Endodermal cell (in vitro differentiated cells): ENCODE data around the gene FOXQ1. TPM values are rescaled to one million over a fixed set of nuclear protein-coding genes. Genes with fewer than 3 reads are reported as not detected.
"Not testable (repeated sequence)": the region's sequence is repeated elsewhere in the genome, so short reads cannot be mapped to it uniquely, and the experiment has no call there.

Experiments
- DNase-seq: peaks from one replicate; pipeline ENCODE4 v3.0.0-alpha.2; 2017
- H3K27ac ChIP-seq: 2 replicates; pipeline ENCODE4 v1.5.1; 2013; ENCODE audit warnings: mild to moderate bottlenecking, low read depth, low read length, moderate library complexity
- H3K27me3 ChIP-seq: 2 replicates; pipeline ENCODE4 v1.6.1; 2013; ENCODE audit warnings: mild to moderate bottlenecking, low read length, moderate library complexity; ENCODE audit not compliant: insufficient read depth, control insufficient read depth, poor library complexity, severe bottlenecking
- H3K36me3 ChIP-seq: 2 replicates; pipeline ENCODE4 v1.7.0; 2013; ENCODE audit warnings: mild to moderate bottlenecking, low read length, moderate library complexity; ENCODE audit not compliant: control insufficient read depth, insufficient read depth
- H3K4me1 ChIP-seq: one replicate; pipeline ENCODE4 v1.7.0; 2013; ENCODE audit warnings: low read length; ENCODE audit not compliant: control insufficient read depth, insufficient read depth
- H3K4me3 ChIP-seq: 2 replicates; pipeline ENCODE4 v1.5.1; 2013; ENCODE audit warnings: mild to moderate bottlenecking, low read length, moderate library complexity
- H3K9ac ChIP-seq: 2 replicates; pipeline ENCODE4 v1.6.1; 2013; ENCODE audit warnings: mild to moderate bottlenecking, low read length, moderate library complexity; ENCODE audit not compliant: poor library complexity, severe bottlenecking; ENCODE audit errors: extremely low read depth
- H3K9me3 ChIP-seq: 2 replicates; pipeline ENCODE4 v1.6.1; 2013; ENCODE audit warnings: mild to moderate bottlenecking, low read length, moderate library complexity; ENCODE audit not compliant: control insufficient read depth
- H3K27ac Mint-ChIP-seq: 2 replicates; pipeline ENCODE4 v1.8.0; 2020; ENCODE audit warnings: mixed read lengths
- H3K27me3 Mint-ChIP-seq: 2 replicates; pipeline ENCODE4 v1.8.0; 2021; ENCODE audit warnings: mild to moderate bottlenecking, mixed read lengths; ENCODE audit not compliant: insufficient read depth
- H3K36me3 Mint-ChIP-seq: 2 replicates; pipeline ENCODE4 v1.8.0; 2020; ENCODE audit warnings: low read depth, mixed read lengths
- H3K4me1 Mint-ChIP-seq: 2 replicates; pipeline ENCODE4 v1.8.0; 2020; ENCODE audit warnings: mixed read lengths
- H3K4me3 Mint-ChIP-seq: 2 replicates; pipeline ENCODE4 v1.8.0; 2020; ENCODE audit warnings: mild to moderate bottlenecking, moderate library complexity, mixed read lengths
- H3K9me3 Mint-ChIP-seq: 2 replicates; pipeline ENCODE4 v1.8.0; 2020; ENCODE audit warnings: mild to moderate bottlenecking, mixed read lengths
- WGBS, 2 experiments: methylation state at CpG; one replicate each; pipeline versions ENCODE4 v1.1.5 to v1.1.7; 2013; ENCODE audit warnings: missing lambda C conversion rate in 2 of 2, mixed read lengths in 1 of 2; ENCODE audit not compliant: insufficient coverage in 1 of 2, insufficient read length in 1 of 2; 5-methylcytosine and 5-hydroxymethylcytosine counted together
- total RNA-seq, 2 donors: library from RNA; stranded (reverse); fragmentation: NEBNext Ultra II Directional in 1 of 2; extraction: Animal tissue kit (Norgen Biotek cat#: 25700) in 1 of 2; gene quantifications; 2 replicates in 1 of 2; 3 replicates in 1 of 2; pipeline ENCODE4 v1.2.1, GENCODE V29; 2021
- TF ChIP-seq, protein P1 (sequence below): fragments of 200-600 bp; sonication (generic); conservative IDR thresholded peaks from 2 replicates; pipeline ENCODE4 v1.5.0; 2021; ENCODE audit warnings: antibody characterized with exemption, mild to moderate bottlenecking

The FOXQ1 gene
- total RNA-seq, 2 donors from 2014 or later = 7.8 to 41.3 TPM

DNA sequence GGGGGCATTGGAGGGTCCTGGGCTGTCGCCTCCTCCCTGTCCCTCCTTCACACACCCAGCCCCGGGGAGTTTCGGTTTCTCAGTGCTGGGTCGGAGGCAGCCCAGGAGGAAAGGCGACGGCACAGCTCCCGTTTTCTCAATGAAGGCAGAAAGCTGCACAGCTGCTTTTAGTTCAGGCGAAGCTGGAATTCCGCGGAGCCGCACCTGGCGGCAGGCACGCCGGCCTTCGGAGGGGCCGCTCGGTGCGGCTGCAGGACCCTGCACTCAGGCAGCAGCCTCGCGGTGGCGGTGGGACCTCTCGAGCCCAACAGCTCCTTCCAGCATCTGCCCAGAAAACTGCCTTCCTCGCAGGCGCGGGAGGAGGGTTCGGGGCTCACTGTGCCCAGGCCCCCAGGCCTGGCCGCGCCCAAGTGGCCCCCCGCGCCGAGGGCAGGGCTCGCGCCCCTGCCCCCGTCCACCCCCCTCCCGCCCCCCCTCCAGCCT is 4.6 kb downstream of the FOXQ1 start:
- peaks cover 50% of the 10 kb centered on the region for H3K27me3 Mint-ChIP-seq
- H3K27ac Mint-ChIP-seq = no peak overlapping the region
- Histone ChIP-seq H3K9me3 (no peaks in the 10 kb centered on the region), H3K9ac (no peak overlapping the region), H3K4me1 (no peaks in the 10 kb centered on the region), H3K4me3 (peak overlapping the region; percentile 89), H3K36me3 (peaks cover 14% of the 10 kb centered on the region), H3K27me3 (peaks cover 37% of the 10 kb centered on the region), H3K27ac (no peak overlapping the region)
- peaks cover 12% of the 10 kb centered on the region for H3K9me3 Mint-ChIP-seq
- peaks cover 16% of the 10 kb centered on the region for H3K4me1 Mint-ChIP-seq
- H3K4me3 Mint-ChIP-seq = peak overlapping the region; percentile 80
- 11 to 19% methylated on average over 10 to 26 of the region's 35 CpGs for WGBS, 2 experiments
- peaks cover 4% of the 10 kb centered on the region for H3K36me3 Mint-ChIP-seq
- TF ChIP-seq, protein P1, sequence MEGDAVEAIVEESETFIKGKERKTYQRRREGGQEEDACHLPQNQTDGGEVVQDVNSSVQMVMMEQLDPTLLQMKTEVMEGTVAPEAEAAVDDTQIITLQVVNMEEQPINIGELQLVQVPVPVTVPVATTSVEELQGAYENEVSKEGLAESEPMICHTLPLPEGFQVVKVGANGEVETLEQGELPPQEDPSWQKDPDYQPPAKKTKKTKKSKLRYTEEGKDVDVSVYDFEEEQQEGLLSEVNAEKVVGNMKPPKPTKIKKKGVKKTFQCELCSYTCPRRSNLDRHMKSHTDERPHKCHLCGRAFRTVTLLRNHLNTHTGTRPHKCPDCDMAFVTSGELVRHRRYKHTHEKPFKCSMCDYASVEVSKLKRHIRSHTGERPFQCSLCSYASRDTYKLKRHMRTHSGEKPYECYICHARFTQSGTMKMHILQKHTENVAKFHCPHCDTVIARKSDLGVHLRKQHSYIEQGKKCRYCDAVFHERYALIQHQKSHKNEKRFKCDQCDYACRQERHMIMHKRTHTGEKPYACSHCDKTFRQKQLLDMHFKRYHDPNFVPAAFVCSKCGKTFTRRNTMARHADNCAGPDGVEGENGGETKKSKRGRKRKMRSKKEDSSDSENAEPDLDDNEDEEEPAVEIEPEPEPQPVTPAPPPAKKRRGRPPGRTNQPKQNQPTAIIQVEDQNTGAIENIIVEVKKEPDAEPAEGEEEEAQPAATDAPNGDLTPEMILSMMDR = peak; percentile 51
- peak; percentile 82 for DNase-seq

DNA sequence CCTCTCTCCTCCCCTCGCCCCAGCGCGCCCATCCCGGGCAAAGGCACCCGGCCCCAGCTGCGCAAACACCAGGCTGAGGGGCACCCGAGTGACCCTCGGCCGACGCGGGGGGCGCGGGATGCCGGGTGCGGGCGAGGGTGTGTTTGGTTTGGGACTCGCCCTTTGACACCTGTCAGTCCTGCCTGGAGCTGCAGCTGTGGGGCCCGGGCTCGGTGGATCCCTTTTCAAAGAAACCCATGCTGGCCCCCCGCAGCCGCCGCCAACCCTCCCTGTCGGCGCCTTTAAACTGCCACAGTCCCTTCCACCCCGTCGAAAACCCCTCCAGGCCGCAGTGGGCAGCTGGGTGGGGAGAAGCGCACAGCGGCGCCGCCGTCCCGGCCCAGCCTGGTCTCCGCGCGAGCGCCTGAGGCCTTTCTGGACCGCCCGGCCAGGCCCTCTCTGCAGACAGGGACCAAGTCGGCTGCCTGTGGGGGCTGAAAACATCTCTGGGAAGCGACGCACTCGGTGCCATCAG is 5.5 kb downstream of the FOXQ1 start:
- no peak overlapping the region for H3K9ac ChIP-seq
- Mint-ChIP-seq H3K27ac (no peak overlapping the region), H3K4me1 (peaks cover 16% of the 10 kb centered on the region), H3K27me3 (peaks cover 46% of the 10 kb centered on the region), H3K9me3 (peaks cover 12% of the 10 kb centered on the region), H3K4me3 (no peak overlapping the region), H3K36me3 (peaks cover 4% of the 10 kb centered on the region)
- H3K36me3 ChIP-seq = peaks cover 14% of the 10 kb centered on the region
- DNase-seq = peak; percentile 55
- H3K9me3 ChIP-seq = no peaks in the 10 kb centered on the region
- 95 to 96% methylated on average over 12 to 43 of the region's 43 CpGs for WGBS, 2 experiments
- no peak overlapping the region for H3K4me3 ChIP-seq
- TF ChIP-seq, protein P1 = no peak
- no peak overlapping the region for H3K27ac ChIP-seq
- H3K4me1 ChIP-seq = no peaks in the 10 kb centered on the region
- H3K27me3 ChIP-seq = peaks cover 29% of the 10 kb centered on the region

DNA sequence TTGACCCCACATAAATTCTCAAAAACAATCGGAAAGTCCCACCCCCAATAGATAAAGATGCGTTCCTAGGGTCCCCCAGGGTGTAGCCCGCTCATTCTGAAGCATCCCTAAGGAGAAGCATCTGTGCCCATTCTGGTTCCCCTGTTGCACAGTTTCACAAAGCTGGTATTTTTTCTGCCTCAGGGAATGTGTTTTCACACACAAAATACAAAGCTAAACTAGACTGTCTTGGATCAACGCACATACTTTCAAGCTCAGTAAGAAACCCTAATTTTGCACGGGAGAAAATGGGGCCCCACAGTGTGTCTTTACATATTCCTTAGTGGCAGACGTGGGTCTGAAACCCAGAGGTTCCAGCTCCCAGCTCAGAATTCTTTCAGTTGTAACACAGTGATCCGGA is 6.1 kb downstream of the FOXQ1 start:
- no peaks in the 10 kb centered on the region for H3K4me1 ChIP-seq
- WGBS, 2 experiments = 80 to 94% methylated on average over 5 to 7 of the region's 7 CpGs
- no peaks in the 10 kb centered on the region for H3K9me3 ChIP-seq
- Mint-ChIP-seq H3K27ac (no peak overlapping the region), H3K4me1 (peaks cover 16% of the 10 kb centered on the region), H3K9me3 (peaks cover 12% of the 10 kb centered on the region), H3K4me3 (no peak overlapping the region), H3K27me3 (peaks cover 41% of the 10 kb centered on the region), H3K36me3 (peaks cover 4% of the 10 kb centered on the region)
- no peak for DNase-seq
- H3K9ac ChIP-seq = no peak overlapping the region
- TF ChIP-seq, protein P1 = no peak
- no peak overlapping the region for H3K4me3 ChIP-seq
- peaks cover 14% of the 10 kb centered on the region for H3K36me3 ChIP-seq
- peaks cover 26% of the 10 kb centered on the region for H3K27me3 ChIP-seq
- H3K27ac ChIP-seq = no peak overlapping the region

DNA sequence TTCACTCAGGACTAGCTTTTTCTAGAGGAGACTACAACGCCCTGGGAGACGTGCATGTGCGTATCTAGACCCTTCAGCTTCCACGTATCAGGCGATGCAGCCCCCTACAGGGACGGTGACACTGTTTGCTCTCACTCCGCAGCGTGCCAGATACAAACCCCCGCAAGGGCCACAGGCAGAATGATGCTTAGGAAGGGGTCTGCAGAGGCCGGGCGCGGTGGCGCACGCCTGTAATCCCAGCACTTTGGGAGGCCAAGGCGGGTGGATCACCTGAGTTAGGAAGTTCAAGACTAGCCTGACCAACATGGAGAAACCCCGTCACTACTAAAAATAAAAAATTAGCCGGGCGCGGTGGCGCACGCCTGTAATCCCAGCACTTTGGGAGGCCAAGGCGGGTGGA is 6.7 kb downstream of the FOXQ1 start:
- H3K9me3 Mint-ChIP-seq = peaks cover 12% of the 10 kb centered on the region
- H3K27me3 ChIP-seq = peaks cover 26% of the 10 kb centered on the region
- WGBS, 2 experiments = 83 to 88% methylated on average over 9 to 14 of the region's 22 CpGs
- H3K4me1 ChIP-seq, H3K27ac ChIP-seq, H3K9ac ChIP-seq, DNase-seq, H3K4me3 ChIP-seq, H3K27ac Mint-ChIP-seq, H3K9me3 ChIP-seq, H3K4me3 Mint-ChIP-seq, H3K36me3 Mint-ChIP-seq: not testable (repeated sequence)
- peaks cover 41% of the 10 kb centered on the region for H3K27me3 Mint-ChIP-seq
- H3K36me3 ChIP-seq = peaks cover 14% of the 10 kb centered on the region
- H3K4me1 Mint-ChIP-seq = peaks cover 16% of the 10 kb centered on the region
